Measurements from ENCODE around the gene NRG3.

Gene NRG3

DNA sequence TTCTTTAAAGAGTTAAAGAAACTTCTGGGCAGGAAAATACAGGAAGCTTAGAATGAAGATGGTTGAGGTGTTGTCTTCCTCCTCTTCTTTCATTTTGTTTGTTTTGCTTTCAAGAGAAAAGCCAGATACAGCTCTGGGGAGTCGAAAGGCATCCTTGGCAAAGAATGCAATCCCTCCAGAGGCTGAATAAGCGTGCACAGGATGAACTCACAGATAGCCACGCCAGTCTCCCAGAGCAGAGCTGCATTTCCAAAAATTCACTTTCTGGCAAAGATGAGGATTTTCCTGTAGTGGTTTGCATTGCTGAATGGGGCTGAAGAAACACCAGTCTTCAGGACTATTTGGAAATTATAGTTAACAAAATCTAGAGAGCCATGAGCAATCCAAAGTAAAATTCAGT, 336.4 kb downstream of the NRG3 start:
- H3K4me3 ChIP-seq (ENCODE audit: low read depth, low read length), result no peak overlapping the region
- no peak for DNase-seq (ENCODE audit: low read depth)
- TF ChIP-seq CTCF (IDR thresholded peaks at IDR 0.05; ENCODE audit: insufficient read depth, low read depth, low read length, missing control alignments), result no peak

DNA sequence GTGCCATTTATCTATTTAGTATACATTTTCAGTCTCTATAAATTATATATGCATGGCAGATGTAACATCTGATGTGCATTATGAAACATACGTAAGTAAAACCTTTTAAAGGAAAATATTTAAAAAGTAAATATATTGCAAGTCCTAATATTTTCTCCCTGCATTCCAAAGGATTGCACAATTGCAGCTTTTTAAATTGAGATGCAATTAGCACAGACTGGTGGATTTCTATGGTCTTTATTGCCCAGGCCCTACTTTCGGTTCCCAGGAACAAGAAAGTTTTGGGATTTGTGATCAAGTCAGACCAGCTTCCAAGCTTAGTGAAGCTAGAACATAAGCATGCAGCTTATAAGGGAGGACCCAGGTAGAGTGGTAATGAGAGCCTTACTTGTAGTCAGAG, 337.8 kb downstream of the NRG3 start:
- no peak overlapping the region for H3K4me3 ChIP-seq (ENCODE audit: low read depth, low read length)
- no peak for TF ChIP-seq CTCF (IDR thresholded peaks at IDR 0.05; ENCODE audit: insufficient read depth, low read depth, low read length, missing control alignments)
- no peak for DNase-seq (ENCODE audit: low read depth)

- no peak for DNase-seq (ENCODE audit: low read depth)
- no peak for TF ChIP-seq CTCF (IDR thresholded peaks at IDR 0.05; ENCODE audit: insufficient read depth, low read depth, low read length, missing control alignments)
Observed at GRCh38 chr10:82213784-82214183, 338.8 kb downstream of the NRG3 start.

GRCh38 chr10:82221056-82221455, 346.1 kb downstream of the NRG3 start:
- H3K4me3 ChIP-seq (ENCODE audit: low read depth, low read length), result no peak overlapping the region
- DNase-seq (ENCODE audit: low read depth), result no peak
- no peak for TF ChIP-seq CTCF (IDR thresholded peaks at IDR 0.05; ENCODE audit: insufficient read depth, low read depth, low read length, missing control alignments)

More at GRCh38 chr10:82213784-82214183, 338.8 kb downstream of the NRG3 start:
- H3K4me3 ChIP-seq (ENCODE audit: low read depth, low read length), result no peak overlapping the region

- DNase-seq (ENCODE audit: low read depth), result no peak
- TF ChIP-seq CTCF (IDR thresholded peaks at IDR 0.05; ENCODE audit: insufficient read depth, low read depth, low read length, missing control alignments), result no peak
- H3K4me3 ChIP-seq (ENCODE audit: low read depth, low read length), result no peak overlapping the region
Observed at GRCh38 chr10:82221601-82222149, 346.7 kb downstream of the NRG3 start.

DNA sequence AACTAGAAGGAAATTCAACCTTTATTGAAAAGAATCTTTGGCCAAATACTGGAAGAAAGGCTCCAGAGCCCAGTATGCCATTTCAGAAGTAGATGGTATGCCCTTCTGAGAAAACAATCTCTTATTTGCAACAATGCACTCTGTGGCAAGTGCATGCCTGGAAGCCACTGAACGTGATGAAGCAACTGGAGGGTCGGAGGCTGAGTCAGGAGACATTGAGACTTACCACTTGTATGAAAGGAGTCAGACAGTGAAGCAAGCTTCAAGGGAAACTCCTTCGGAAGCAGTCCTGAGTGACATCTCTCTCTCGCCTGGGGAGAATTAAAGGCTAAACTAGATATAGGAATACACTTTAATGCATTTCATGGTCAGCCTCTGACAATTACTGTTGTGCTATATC, 353.7 kb downstream of the NRG3 start:
- H3K4me3 ChIP-seq (ENCODE audit: low read depth, low read length), result no peak overlapping the region
- DNase-seq (ENCODE audit: low read depth), result no peak
- no peak for TF ChIP-seq CTCF (IDR thresholded peaks at IDR 0.05; ENCODE audit: insufficient read depth, low read depth, low read length, missing control alignments)

- no peak for DNase-seq (ENCODE audit: low read depth)
Observed at GRCh38 chr10:82234173-82234572, 359.2 kb downstream of the NRG3 start.

More at GRCh38 chr10:82234173-82234572, 359.2 kb downstream of the NRG3 start:
- H3K4me3 ChIP-seq (ENCODE audit: low read depth, low read length), result no peak overlapping the region
- TF ChIP-seq CTCF (IDR thresholded peaks at IDR 0.05; ENCODE audit: insufficient read depth, low read depth, low read length, missing control alignments), result no peak

Measured in GM12865 (cell line).